HTR-8/SVneo (cell line): ENCODE data around the gene FH.

Experiments
- DNase-seq: peaks from one replicate; pipeline ENCODE4 v3.0.0; 2011; ENCODE audit warnings: low spot score, mixed read lengths; ENCODE audit not compliant: insufficient read length
- FAIRE-seq: peaks from 2 replicates; lab custom pipeline; 2011; peaks lifted over from hg19 to GRCh38; lab: Jason Lieb, UNC

Gene FH

DNA sequence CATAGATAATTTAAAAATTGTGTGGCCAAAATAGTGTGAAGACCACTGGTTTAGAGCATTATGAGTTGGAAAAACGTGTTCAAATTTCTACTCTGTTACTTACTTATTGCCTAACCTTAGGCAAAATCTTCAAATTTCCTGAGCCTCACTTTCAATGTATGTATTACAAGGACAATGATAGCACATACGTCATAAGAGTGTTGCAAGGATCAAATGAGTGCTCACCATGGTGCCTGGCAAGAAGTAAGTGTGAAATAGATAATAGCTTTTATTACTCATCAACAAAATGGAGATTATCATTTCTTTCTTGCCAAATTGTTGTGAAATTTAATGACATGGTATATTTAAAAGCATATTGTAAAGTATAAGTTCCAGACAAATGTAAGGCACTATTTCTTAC lies 57.2 kb downstream of the FH start:
- DNase-seq: no peak
- FAIRE-seq: no peak

DNA sequence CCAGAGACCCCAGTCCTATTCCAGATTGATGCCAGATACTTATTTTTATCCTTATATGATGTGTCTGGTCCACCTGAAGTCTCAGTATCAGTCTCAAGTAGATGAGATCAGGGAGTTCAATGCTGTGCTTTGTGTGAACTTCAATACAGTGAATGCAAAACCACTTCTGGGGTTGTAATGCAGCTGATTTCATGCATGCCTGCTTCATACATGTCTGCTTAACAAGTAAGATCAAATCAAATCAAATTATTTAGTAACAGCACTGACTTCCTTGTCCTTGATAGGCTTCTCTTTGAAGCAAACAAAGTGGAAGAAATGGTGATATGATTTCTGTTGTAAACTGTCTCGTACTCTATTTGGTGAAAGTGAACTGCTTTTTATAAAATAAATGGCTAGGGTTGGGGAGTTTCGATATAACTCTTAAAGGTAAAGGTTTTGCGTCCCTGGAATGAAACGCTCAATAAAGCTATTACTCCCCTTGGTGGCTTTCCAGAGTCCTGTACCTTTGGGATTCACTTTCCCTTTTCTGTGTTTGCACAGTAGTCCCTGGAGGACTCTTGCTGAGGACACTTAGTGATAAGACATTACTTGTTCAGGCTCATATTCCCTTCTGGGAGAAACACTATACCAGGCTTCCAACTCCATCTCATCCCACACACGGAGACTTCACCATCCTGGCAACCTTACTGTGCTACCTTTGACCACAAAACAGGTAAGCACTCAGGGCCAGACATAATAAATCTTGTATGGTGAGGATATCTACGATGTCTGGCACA lies 59.3 kb downstream of the FH start:
- DNase-seq: no peak

DNA sequence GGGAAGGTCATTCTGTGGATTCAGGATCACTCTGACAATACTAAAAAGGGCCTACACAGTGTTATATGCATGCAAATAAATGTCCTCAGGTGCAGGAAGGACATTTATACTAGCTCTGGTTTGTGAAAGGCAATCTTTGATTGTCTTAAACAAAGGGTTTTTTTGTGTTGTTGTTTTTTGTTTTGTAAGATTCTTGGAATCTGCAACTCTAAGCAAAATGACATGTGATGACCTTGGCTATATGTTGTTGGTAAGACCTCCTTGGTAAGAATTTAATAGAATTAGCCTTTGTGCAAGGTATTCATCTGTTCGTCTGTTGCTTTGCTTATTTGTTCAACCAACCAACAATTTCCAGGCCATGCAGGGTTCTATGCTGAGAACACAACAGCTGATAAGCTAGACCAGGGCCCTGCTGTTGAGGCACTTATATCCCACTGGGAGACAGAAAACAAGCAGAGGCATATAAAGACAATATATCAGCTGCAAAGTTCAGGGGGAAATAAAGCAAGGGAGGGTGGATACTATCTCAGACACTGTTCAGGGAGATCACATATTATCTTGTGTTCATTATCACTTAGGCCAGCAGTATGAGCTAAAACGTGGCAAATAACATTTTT lies 60.3 kb downstream of the FH start:
- FAIRE-seq (no peak), DNase-seq (no peak)

More for the DNA sequence above, 59.3 kb downstream of the FH start:
- no peak for FAIRE-seq

DNA sequence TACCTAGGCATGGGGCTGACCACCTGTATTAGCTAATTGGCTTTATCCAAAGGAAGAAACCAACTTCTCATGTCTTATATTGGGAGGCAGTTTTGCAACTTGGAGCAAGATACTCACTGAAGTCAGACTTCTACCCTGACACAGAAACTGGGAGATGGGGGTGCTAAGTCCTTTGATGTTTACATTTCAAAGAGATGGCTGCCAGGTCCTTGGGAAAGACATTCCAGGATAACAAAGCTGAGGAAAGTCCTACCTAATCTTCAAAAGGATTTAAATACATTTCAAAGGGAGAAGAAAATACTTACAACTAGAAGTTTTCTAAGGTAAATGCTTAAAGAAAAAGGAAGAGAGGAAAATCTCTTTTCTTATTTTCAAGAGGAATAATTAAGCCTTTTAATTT lies 62.1 kb downstream of the FH start:
- no peak for DNase-seq
- no peak for FAIRE-seq

DNA sequence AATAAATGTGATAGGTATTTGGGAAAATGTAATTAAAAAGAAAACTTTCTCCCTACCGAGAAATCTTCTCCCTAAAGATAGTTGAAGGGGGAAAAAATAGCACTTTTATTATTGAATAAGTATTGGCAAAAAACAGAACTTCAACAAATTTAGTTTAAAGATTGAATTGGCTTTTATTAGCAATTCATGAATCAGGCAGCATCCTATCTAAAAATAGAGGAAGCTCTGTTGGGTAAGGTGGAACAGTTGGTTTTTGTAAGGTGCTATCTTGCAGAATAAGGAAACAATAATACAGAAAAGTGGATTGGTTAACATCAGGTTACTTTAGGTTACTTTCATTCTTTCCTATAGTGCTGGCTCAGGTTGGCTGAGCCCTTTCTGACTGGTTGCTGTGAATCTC lies 62.8 kb downstream of the FH start:
- FAIRE-seq (no peak), DNase-seq (no peak)

DNA sequence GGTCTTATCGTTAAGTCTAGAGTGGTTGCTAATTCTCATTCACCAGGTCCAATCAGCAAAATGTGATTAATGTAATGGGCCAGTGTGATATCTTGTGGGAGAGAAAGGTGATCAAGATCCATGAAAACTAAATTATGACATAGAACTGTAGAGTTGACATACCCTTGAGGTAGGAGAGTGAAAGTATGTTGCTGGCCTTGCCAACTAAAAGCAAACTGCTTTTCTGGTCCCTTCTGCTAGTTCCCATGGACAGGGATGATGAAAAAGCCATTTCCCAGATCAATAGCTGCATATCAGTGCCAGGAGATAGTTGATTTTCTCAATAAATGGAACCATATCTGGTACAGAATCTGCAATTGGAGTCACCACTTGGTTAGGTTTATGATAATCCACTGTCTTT lies 65.8 kb downstream of the FH start:
- DNase-seq (no peak), FAIRE-seq (no peak)

DNA sequence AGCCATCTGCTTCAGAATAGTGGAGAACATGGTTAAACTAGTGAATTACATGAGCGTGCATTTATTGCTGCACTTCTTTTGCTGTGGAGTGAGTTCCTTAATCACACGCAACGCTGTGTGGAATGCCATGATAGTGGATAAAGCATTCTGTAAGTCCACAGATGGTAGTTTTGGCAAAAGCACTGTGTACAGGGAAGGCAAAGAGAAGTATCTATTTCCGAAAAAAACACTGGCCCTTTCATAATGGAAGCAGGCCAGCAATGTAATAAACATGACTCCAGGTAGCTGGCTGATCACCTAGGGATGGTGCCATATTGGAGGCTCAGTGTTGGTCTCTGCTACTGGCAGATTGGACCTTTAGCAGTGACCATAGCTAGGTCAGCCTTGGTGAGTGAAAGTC lies 67.6 kb downstream of the FH start:
- no peak for DNase-seq
- FAIRE-seq: no peak
